HG02840 (cell line): Measurements from ENCODE around the gene MVB12B.

Experiments used
- ATAC-seq: cut with Tn5 transposase; IDR thresholded peaks from one replicate; pipeline ENCODE4 v1.9.1; 2021; ENCODE audit warnings: mild to moderate bottlenecking, moderate library complexity, moderate number of reproducible peaks; ENCODE audit not compliant: unreplicated experiment, low FRiP score

MVB12B gene

DNA sequence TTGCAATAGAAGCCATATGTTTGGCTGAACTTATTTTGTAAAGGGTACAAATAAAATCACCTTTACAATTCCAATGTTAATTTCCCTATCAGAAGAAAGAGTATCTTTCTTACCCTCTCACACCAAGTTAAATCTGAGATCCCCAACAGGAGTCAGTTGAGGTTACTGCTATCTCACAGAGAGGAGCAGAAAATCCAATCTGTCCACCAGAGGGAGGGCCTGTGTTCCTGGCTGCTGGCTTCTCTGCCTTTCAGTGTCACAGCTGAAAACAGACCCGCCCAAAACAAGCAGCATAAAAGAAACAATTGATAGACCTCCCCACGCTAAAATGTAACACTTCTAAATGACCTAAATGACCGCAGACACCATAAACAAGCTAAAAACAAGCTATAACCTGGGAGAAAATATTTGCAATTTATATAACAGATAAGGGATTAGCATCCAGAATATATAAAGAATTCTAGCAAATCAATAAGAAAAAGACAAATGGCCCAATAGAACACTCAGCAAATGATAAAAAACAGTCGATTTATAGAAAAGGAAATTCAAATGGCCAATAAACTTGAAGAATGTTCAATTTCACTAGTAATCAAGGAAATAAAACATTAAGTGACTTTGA is 24.5 kb upstream of the MVB12B start:
- no peak for ATAC-seq

DNA sequence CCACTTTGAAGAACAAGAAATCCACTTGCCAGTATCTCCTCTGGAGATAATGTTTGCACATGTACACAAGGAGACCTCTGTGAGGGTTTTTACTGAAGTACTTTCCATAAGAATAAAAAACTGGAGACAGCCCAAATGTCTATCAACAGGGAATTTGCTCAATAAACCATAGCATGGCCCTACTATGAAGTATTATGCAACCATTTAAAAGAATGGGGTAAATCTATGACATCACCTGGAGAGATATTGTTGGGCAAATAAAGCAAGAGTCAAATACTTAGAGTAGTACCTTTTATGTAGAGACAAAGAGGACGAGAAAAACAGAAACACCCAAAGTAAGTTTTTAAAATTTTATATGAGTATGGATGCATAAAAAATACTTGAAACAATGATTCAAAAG is 23.9 kb upstream of the MVB12B start:
- ATAC-seq, result no peak

DNA sequence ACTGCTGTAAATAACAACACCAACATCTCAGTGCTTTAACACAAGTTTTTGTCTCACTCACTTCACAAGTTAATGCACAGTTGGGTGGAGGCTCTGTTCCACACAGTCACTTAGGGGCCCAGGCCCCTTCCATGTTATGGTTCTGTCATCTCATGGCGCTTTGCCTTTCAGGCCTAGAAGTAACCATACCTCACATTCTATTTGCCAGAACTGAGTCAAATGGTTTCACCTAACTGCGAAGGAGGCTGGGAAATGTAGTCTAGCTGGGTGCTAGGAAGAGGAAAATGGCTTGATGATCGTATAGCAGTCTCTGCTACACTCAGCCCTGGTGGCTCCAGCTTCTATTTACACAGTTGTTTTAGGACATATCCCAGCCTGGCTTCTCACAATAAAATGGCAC is 23.1 kb upstream of the MVB12B start:
- no peak for ATAC-seq

GRCh38 chr9:126304207-126304970 is 22.2 kb upstream of the MVB12B start:
- no peak for ATAC-seq

DNA sequence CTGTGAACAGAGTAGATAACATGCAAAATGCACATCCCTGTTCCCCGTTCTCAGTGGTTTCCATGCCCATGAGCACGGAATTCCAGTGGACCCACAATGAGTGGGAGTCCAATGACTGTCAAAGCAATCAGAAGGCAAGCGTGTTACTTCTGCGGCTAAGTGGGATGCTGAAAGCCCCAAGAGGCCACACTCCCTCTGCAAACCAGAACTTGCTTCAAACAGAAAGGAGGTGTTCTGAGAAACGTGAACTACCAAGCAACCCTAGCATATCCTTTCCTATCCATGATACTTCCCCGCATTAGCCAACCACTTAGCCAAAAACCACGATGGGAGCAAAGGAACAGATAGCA is 21.7 kb upstream of the MVB12B start:
- ATAC-seq, result no peak

GRCh38 chr9:126306071-126306647 is 20.5 kb upstream of the MVB12B start:
- ATAC-seq, result no peak

GRCh38 chr9:126307322-126308061 is 19.1 kb upstream of the MVB12B start:
- ATAC-seq, result no peak

GRCh38 chr9:126309427-126310189 is 17.0 kb upstream of the MVB12B start:
- no peak for ATAC-seq

DNA sequence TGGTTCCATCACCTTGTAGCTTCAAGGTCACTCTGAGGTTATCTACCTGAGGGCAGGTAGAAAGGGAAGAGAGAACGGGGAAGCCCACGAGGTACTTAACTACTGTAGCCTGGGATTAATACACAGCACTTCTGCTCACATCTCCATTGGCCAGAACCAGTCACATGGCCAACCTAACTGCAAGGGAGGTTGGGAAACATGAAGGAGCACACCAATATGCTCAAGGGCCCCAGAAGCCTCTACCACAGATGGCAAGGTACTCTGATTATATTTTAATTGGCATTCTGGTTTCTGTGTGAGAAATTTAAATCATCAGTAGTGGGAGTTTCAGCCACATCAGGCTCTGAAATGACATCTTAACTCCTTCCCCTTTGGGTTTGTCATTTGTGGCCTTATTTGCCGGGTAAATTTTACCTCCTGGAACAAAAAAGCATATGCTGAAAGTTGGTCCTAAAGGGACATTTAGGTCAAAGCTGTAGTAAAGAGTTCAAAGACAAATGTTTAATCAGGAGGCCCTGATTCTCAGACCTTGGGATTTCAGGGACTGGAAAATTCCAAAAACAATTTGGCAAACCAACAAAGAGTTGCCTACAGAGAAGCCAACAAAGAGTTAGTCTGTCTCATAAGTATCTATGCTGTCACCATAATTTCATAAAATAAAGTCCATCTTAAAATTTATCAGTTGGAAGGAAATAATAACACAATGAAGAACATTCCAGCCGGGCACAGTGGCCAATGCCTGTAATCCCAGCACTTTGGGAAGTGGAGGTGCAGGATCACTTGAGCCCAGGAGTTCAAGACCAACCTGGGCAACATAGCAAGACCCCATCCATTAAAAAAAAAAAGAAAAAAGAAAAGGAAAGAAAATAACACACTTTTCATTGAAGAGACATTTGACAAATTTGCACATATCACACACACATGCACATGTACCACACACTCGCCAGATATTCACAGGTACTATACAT is 13.8 kb upstream of the MVB12B start:
- no peak for ATAC-seq

DNA sequence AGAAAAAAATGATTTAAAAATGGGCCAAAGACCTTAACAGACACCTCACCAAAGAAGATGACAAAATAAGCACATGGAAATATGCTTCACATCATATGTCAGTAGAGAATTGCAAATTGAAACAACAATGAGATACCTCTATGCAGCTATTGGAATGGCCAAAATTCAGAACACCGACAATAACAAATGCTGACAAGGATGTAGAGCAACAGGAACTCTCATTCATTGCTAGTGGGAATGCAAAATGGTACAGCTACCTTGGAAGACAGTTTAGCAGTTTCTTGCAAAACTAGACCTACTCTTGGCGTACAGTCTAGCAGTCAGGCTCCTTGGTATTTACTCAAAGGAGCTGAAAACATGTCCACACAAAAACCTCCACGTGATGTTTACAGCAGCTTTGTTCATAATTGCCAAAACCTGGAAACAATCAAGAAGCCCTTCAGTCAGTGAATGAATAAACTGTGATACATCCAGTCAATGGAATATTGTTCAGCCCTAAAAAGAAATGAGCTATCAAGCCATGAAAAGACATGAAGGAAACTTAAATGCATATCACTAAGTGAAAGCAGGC is 10.5 kb upstream of the MVB12B start:
- no peak for ATAC-seq

DNA sequence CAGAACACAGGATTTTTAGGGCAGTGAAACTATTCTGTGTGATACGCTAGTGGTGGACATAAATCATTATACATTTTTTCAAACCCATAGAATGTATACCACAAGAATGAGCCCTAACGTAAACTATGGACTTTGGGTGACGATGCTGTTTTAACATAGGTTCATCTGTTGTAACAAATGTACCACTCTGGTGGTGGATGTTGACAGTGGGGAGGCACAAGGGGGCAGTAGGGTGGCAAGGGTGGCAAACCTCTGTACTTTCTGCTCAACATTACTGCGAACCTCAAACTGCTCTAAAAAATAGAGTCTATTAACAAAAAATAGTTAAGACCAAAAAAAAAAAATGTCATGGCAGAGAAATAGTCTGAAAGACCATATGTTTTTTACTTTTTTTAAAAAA is 9.1 kb upstream of the MVB12B start:
- no peak for ATAC-seq

DNA sequence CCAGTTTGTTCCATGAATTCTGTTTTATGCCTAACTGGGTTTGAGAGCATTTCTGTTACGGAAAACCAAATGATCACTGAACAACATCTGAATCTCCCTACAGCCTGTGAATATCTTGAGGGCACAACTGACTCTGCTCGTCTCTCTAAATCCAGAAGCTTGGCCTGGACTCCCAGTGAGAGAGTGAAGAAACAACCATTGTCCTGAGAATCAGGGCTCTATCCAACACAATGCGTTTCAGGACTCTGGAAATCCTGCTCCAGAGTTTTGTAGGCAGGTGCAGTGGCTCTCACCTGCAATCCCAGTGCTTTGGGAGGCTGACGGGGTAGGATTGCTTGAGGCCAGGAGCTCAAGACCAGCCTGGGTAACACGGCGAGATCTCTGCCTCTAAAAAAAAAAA is 7.8 kb upstream of the MVB12B start:
- ATAC-seq, result no peak

GRCh38 chr9:126319671-126320070 is 7.0 kb upstream of the MVB12B start:
- ATAC-seq, result no peak

GRCh38 chr9:126320158-126320922 is 6.3 kb upstream of the MVB12B start:
- ATAC-seq, result no peak

- no peak for ATAC-seq
These were observed 4.9 kb upstream of the MVB12B start for GRCh38 chr9:126321742-126322141.

DNA sequence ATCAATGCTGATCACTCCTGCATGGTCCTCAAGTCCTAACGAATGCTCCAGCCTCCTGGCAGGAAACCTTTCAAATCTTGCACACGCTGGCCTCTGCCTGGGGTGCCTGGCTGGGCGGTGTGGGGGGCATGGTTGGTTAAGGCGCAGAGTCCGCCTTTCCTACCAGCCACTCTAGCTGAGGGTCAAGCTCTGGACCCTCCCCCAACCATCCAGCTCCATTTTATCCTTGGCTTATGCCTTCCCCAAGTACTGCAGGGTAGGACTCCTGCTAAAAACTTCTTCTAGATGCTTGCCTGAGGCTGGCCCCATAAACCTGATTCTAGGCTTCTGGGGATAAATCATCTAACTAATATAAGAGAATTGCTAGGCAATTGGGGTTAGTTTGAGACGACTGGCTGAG is 808 bp upstream of the MVB12B start:
- no peak for ATAC-seq

DNA sequence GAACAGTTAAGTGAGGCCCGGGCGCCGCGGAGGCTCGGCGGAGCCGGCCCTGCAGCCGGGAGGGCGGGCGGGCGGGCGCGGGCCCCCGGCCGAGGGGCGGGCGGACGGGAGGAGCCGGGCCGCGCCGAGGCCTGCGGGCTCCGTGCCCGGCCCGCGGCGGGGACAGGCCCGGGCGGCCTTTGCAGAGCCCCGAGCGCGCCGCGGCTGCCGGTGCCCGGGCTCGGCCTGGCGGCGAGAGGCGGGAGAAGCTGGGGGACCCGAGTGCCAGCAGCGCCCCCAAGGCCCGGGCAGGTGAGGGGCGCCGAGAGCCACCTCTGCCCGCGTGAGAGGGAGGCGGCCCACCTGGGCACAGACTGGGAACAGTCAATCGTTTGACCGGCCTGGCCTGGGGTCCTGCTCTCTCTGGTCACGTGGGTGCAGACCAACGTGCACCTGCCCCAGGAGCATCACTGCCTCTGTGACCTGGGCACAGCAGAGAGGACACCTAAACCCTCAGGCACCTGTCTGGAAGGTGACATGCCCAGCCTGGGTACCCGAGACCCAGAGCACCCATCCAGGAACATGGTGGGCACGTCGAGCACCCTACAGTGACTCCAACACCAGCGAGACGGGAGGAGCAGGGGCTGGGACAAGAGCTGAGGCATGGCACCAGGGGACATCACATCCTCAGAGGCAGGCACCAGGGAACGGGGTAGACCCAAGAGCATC is 531 bp downstream of the MVB12B start:
- ATAC-seq, result no peak

DNA sequence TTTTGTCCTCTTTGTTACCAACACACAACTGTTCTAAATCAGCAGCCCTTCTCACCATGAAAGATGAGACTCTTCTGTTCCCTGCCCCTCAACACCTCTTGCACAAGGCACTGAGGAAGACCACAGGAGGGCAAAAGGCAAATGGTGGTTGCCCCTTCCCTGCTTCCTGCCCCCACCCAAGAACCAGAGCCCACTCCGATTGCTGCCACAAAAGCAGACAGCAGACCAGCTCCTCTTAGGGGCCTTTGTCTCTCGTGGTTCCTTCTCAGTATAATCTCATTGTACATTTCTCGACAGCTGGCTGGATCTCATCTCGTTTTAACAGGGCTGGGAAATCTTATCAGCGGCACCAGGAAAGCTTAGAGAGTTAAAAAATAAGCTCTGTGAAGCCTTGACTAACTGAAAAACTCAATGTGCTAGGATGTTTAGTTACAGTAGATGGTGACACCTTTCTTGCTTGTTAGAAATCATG is 1.1 kb downstream of the MVB12B start:
- ATAC-seq, result no peak
